Hepatocyte (in vitro differentiated cells): ENCODE results near the gene ZBTB7C. TPM values are rescaled to one million over a fixed set of nuclear protein-coding genes. Genes with fewer than 3 reads are reported as not detected.

Experiments used
- DNase-seq: peaks from one replicate; pipeline ENCODE4 v3.0.0-alpha.2; 2016; ENCODE audit warnings: low spot score
- H2AFZ ChIP-seq: fragments of 200-600 bp; sonication (generic); 2 replicates; pipeline ENCODE4 v1.6.0; 2016; ENCODE audit warnings: antibody characterized with exemption, mild to moderate bottlenecking
- H3K27ac ChIP-seq: fragments of 200-600 bp; sonication (generic); 2 replicates; pipeline ENCODE4 v1.5.1; 2016; ENCODE audit warnings: mild to moderate bottlenecking
- H3K27me3 ChIP-seq: fragments of 200-600 bp; sonication (generic); 2 replicates; pipeline ENCODE4 v1.6.1; 2016
- H3K36me3 ChIP-seq: fragments of 200-600 bp; sonication (generic); replicated peaks from 2 replicates; pipeline ENCODE4 v1.5.1; 2016; ENCODE audit warnings: low read depth; ENCODE audit not compliant: insufficient read depth
- H3K4me1 ChIP-seq: fragments of 200-600 bp; sonication (generic); 2 replicates; pipeline ENCODE4 v1.5.1; 2016; ENCODE audit warnings: mild to moderate bottlenecking, moderate library complexity; ENCODE audit not compliant: insufficient read depth
- H3K4me2 ChIP-seq: fragments of 200-600 bp; sonication (generic); 2 replicates; pipeline ENCODE4 v1.6.0; 2016
- H3K4me3 ChIP-seq: fragments of 200-600 bp; sonication (generic); 2 replicates; pipeline ENCODE4 v1.5.1; 2016; ENCODE audit warnings: mild to moderate bottlenecking
- H3K79me2 ChIP-seq: fragments of 200-600 bp; sonication (generic); 2 replicates; pipeline ENCODE4 v1.6.0; 2017; ENCODE audit warnings: mild to moderate bottlenecking
- H3K9me2 ChIP-seq: fragments of 200-600 bp; sonication (generic); replicated peaks from 2 replicates; pipeline ENCODE4 v1.6.0; 2017; ENCODE audit warnings: mild to moderate bottlenecking; ENCODE audit not compliant: insufficient read depth
- H3K9me3 ChIP-seq: fragments of 200-600 bp; sonication (generic); 2 replicates; pipeline ENCODE4 v1.5.1; 2016; ENCODE audit warnings: low read depth, mild to moderate bottlenecking
- H4K20me1 ChIP-seq: fragments of 200-600 bp; sonication (generic); 2 replicates; pipeline ENCODE4 v1.6.0; 2016; ENCODE audit warnings: mild to moderate bottlenecking; ENCODE audit not compliant: insufficient read depth, poor library complexity, severe bottlenecking
- EZH2 ChIP-seq: fragments of 200-600 bp; sonication (generic); IDR thresholded peaks from 2 replicates; pipeline ENCODE4 v1.6.1; 2016; ENCODE audit warnings: antibody characterized with exemption, mild to moderate bottlenecking, borderline replicate concordance
- EZH2phosphoT487 ChIP-seq: fragments of 200-600 bp; sonication (generic); IDR thresholded peaks from one replicate; pipeline ENCODE4 v1.6.1; 2018; ENCODE audit warnings: antibody characterized with exemption, mild to moderate bottlenecking, low read depth, moderate library complexity; ENCODE audit not compliant: unreplicated experiment, severe bottlenecking
- WGBS: methylation state at CpG from one replicate; pipeline ENCODE4 v1.1.6; 2016; ENCODE audit warnings: low lambda C conversion rate; ENCODE audit errors: missing lambda C conversion rate; 5-methylcytosine and 5-hydroxymethylcytosine counted together
- polyA plus RNA-seq: library from polyadenylated mRNA; unstranded; fragments of >200 nt; fragmentation: Nextera tagmentation; extraction: Ambion mirVana; gene quantifications from 2 replicates; pipeline ENCODE4 v1.2.1, GENCODE V29; 2016
- total RNA-seq: library from RNA; depleted of rRNA; stranded (reverse); fragments of >200 nt; gene quantifications from 2 replicates; pipeline ENCODE4 v1.2.3, GENCODE V29; 2014
- TF ChIP-seq, protein P1 (sequence below): fragments of 200-600 bp; sonication (generic); IDR thresholded peaks from 2 replicates; pipeline ENCODE4 v1.5.1; 2016; ENCODE audit warnings: antibody characterized with exemption, mild to moderate bottlenecking; ENCODE audit not compliant: poor library complexity

ZBTB7C gene
- total and polyA plus RNA-seq, 2 experiments from 2014 or later, result 0.70 to 1.0 TPM

- Histone ChIP-seq H3K4me3 (no peak overlapping the region), H3K9me2 (no peaks in the 10 kb centered on the region), H3K27ac (no peak overlapping the region), H3K4me1 (no peaks in the 10 kb centered on the region), H3K27me3 (no peaks in the 10 kb centered on the region), H4K20me1 (no peaks in the 10 kb centered on the region), H3K4me2 (no peak overlapping the region), H2AFZ (no peak overlapping the region), H3K79me2 (no peaks in the 10 kb centered on the region), H3K9me3 (no peaks in the 10 kb centered on the region), H3K36me3 (no peaks in the 10 kb centered on the region)
- 76% methylated on average over 5 of the region's 5 CpGs for WGBS
- DNase-seq, result no peak
- TF ChIP-seq, protein P1, sequence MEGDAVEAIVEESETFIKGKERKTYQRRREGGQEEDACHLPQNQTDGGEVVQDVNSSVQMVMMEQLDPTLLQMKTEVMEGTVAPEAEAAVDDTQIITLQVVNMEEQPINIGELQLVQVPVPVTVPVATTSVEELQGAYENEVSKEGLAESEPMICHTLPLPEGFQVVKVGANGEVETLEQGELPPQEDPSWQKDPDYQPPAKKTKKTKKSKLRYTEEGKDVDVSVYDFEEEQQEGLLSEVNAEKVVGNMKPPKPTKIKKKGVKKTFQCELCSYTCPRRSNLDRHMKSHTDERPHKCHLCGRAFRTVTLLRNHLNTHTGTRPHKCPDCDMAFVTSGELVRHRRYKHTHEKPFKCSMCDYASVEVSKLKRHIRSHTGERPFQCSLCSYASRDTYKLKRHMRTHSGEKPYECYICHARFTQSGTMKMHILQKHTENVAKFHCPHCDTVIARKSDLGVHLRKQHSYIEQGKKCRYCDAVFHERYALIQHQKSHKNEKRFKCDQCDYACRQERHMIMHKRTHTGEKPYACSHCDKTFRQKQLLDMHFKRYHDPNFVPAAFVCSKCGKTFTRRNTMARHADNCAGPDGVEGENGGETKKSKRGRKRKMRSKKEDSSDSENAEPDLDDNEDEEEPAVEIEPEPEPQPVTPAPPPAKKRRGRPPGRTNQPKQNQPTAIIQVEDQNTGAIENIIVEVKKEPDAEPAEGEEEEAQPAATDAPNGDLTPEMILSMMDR, result no peak
These were observed 102.3 kb downstream of the ZBTB7C start for GRCh38 chr18:48306838-48307237.

DNA sequence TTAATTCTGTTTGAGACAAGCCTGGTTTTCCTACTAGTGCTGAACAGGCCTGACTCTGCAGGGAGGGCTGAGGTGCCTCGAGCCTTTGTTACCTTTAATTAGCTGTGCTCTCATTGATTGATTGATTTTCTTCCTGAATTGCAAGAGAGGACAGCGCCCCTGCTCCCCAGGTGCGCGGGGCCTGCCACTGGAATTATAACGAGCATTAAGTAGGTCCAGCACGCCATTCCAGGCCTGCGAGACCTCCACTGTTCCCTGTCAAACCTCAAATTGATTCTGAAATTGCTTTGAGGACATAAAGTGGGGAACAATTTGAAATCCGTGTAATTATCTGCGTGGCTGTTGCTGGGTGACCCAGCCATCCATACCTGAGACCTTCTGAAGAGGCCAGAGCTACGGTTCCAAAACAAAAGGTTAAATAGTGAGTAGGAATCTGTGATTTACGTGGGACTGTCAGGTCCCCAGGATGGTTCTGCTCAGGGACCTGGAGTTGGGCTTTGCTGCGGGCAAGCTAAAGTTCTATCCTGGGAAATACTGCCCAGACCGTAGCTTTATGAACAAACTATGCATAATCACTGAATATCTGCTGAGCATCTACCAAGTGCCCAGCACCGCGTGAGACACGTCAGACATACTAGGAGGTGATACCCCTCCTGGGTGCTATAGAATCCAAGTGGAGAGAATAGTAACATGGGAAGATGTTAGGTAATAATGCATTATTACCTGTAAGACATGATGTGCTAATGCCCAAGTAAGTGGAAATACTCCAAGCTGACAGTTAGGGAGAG lies 104.1 kb downstream of the ZBTB7C start:
- Histone ChIP-seq H3K9me2 (no peaks in the 10 kb centered on the region), H3K79me2 (no peaks in the 10 kb centered on the region), H3K36me3 (no peaks in the 10 kb centered on the region), H3K4me2 (no peak overlapping the region), H3K27me3 (no peaks in the 10 kb centered on the region), H2AFZ (no peak overlapping the region), H3K4me1 (peaks cover 7% of the 10 kb centered on the region), H3K27ac (no peak overlapping the region), H4K20me1 (no peaks in the 10 kb centered on the region), H3K4me3 (no peak overlapping the region), H3K9me3 (no peaks in the 10 kb centered on the region)
- WGBS, result 82% methylated on average over 16 of the region's 16 CpGs
- DNase-seq, result no peak
- TF ChIP-seq EZH2 (no peak), EZH2phosphoT487 (no peak)
- TF ChIP-seq, protein P1, result no peak

DNA sequence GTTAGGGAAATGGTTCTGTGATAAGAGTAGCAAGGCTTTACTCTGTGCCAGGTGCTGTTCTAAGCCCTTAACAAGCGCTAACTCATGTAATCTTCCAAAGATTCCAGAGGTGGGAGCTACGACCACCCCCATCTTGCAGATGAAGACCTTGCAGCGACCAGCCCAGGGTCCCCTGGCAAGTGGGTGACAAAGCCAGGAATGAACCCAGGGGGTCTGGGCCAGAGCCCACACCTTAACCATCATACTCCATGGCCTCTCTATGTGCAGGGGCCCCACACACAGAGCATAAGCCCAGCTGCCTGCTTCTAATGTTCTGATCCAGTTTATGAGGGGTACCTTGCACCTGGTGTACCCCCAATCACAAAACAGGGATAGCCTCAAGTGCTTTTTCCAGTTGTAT lies 105.3 kb downstream of the ZBTB7C start:
- no peak overlapping the region for H3K4me2 ChIP-seq

More for the DNA sequence above, 105.3 kb downstream of the ZBTB7C start:
- H3K27ac ChIP-seq, result no peak overlapping the region
- H4K20me1 ChIP-seq, result no peaks in the 10 kb centered on the region
- DNase-seq, result no peak
- H3K4me1 ChIP-seq, result peaks cover 8% of the 10 kb centered on the region
- no peak overlapping the region for H2AFZ ChIP-seq
- H3K79me2 ChIP-seq, result no peaks in the 10 kb centered on the region
- no peaks in the 10 kb centered on the region for H3K27me3 ChIP-seq
- H3K9me2 ChIP-seq, result no peaks in the 10 kb centered on the region
- no peaks in the 10 kb centered on the region for H3K9me3 ChIP-seq
- H3K4me3 ChIP-seq, result no peak overlapping the region
- 82% methylated on average over 3 of the region's 3 CpGs for WGBS
- no peak for TF ChIP-seq EZH2
- TF ChIP-seq, protein P1, result no peak
- no peak for TF ChIP-seq EZH2phosphoT487
- H3K36me3 ChIP-seq, result no peaks in the 10 kb centered on the region
